ENCODE measurements around the gene MOV10. TPM values are rescaled to one million over a fixed set of nuclear protein-coding genes. Genes with fewer than 3 reads are reported as not detected.

The MOV10 gene
- total and polyA plus RNA-seq, 2 of the 13 experiments (the other 11 are each of a cell fraction or from before 2014, with no cell fraction given) = 56.4 to 58.2 TPM

DNA sequence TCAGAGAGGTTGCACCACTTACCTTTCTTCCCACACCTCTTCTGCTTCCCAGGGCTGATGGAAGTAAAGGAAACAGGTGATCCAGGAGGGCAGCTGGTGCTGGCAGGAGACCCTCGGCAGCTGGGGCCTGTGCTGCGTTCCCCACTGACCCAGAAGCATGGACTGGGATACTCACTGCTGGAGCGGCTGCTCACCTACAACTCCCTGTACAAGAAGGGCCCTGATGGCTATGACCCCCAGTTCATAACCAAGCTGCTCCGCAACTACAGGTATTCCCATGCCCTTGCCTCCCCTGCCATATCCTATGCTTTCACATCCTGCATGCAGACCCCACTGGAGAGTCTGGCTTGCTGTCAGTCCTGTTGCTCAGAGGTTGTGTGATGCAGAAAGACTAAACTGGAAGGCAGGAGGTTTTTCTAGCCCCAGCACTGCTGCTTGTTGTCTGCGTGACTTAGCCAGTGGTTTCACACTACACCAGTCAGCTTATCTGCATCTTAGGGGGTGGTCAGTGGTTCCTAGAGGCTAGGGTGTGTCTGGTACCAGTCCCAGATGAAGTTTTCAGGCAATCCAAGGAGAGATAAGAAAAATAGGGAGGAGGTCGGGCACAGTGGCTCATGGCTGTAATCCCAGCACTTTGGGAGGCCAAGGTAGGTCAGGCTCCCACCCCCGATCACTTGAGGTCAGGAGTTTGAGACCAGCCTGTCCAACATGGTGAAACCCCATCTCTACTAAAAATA is 22.3 kb downstream of the MOV10 start (continued):
- no peak for TF ChIP-seq ZSCAN31 (CRISPR knock-in tag; IDR thresholded peaks at IDR 0.05; ENCODE audit: low read depth)
- no peak for TF ChIP-seq TEAD3 (CRISPR knock-in tag; optimal IDR thresholded peaks at IDR 0.05; ENCODE audit: borderline replicate concordance)
- no peak for TF ChIP-seq ZNF44 (CRISPR knock-in tag; IDR thresholded peaks at IDR 0.05)

DNA sequence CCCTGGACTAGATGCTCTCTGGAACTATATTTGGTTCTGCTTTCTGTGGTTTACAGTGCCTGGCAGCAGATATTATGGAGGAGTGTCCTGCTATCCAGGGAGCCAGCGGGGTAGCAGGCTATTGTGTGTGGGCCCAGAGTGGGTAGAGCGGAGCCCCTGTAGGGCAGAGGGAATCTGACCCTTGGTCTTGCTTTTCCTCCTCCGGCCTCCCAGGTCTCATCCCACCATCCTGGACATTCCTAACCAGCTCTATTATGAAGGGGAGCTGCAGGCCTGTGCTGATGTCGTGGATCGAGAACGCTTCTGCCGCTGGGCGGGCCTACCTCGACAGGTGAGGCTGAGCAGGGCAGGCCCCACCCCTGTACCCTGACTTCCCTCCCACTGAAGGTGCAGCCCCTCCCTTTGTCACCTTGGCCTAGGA is 23.3 kb downstream of the MOV10 start:
- POLR2A ChIA-PET = interaction anchor here (1.1 to 9.2 kb wide), 11 partner anchors 8 to 375 kb away, joined by 4 to 251 read pairs (median 9); partner anchors contain the start of genes CAPZA1, LRIG2, MOV10 and PPM1J
- no peaks in the 10 kb centered on the region for H3K79me2 ChIP-seq (ENCODE audit: insufficient read depth, low read length)
- in situ Hi-C loops (cut with HindIII; ENCODE audit: extremely low pct_ligation_motif_present, low pct_unique_long_range_greater_than_20kb) = no loop called here
- peak overlapping the region; percentile 70; the same call in 1 of the 2 replicates for H3K4me2 ChIP-seq (ENCODE audit: low read depth, low read length)
- H3K9me3 ChIP-seq (ENCODE audit: low read length) = no peaks in the 10 kb centered on the region
- H3K27ac ChIP-seq (ENCODE audit: extremely low read length, insufficient read depth, low read length) = peak overlapping the region; percentile 93
- peaks cover 58% of the 10 kb centered on the region for H3K4me1 ChIP-seq (ENCODE audit: insufficient read depth, low read length)
- no peak overlapping the region for H2AFZ ChIP-seq (ENCODE audit: low read length)
- no TSS peak for BruUV-seq (replicated peaks)
- intact Hi-C loops (cut with micrococcal nuclease; ENCODE audit: unreplicated experiment) = loop anchor here (2.0 kb wide), 1 partner anchor 23 kb away; the partner anchor contains the start of gene MOV10
- ATAC-seq = no peak
- peaks cover 27 to 65% of the 10 kb centered on the region in 2 experiments for H3K36me3 ChIP-seq (replicated peaks in 1 of 2; ENCODE audit: control insufficient read depth in 1 of 2, insufficient read depth in 2 of 2, low read length in 2 of 2)
- no peak for DNase-seq (ENCODE audit: low spot score)
- no peak overlapping the region for H3K4me3 ChIP-seq (replicated peaks in 1 of 3; ENCODE audit: insufficient read depth in 1 of 3, low read depth in 2 of 3, low read length in 3 of 3)
- H3K27me3 ChIP-seq (ENCODE audit: control insufficient read depth in 1 of 2, insufficient read depth in 2 of 2, low read length in 2 of 2) = no peaks in the 10 kb centered on the region
- TF ChIP-seq PRPF4 (IDR thresholded peaks at IDR 0.05; ENCODE audit: low read depth, low read length, poor library complexity, severe bottlenecking) (peak; percentile 79), RARA (CRISPR knock-in tag; IDR thresholded peaks at IDR 0.05) (no peak), ZBTB38 (CRISPR knock-in tag; IDR thresholded peaks at IDR 0.05) (peak; percentile 81; the same call in 1 of the 2 replicates)
- H4K20me1 ChIP-seq (ENCODE audit: insufficient read depth, low read length) = no peaks in the 10 kb centered on the region
- peak overlapping the region; percentile 68; the same call in 1 of the 2 replicates for H3K9ac ChIP-seq (ENCODE audit: insufficient read depth, low read depth, low read length)
- FAIRE-seq = no peak
- CTCF ChIA-PET (ENCODE audit: low intra/inter-chr PET ratio, low total read pairs) = no interaction called here
- WGBS (ENCODE audit: low lambda C conversion rate) = 93% methylated on average over 5 of the region's 9 CpGs
